Gastrocnemius medialis (tissue), 4 donors: Measurements from ENCODE around the gene TMED8. TPM values are rescaled to one million over a fixed set of nuclear protein-coding genes. Genes with fewer than 3 reads are reported as not detected.

ENCODE experiments used
- ATAC-seq, 2 donors: fragments of 150-250 bp; one replicate each; pipeline ENCODE4 v1.9.1; 2016
- DNase-seq, 2 donors: peaks; one replicate each; pipeline ENCODE4 v3.0.0-alpha.2; 2019
- H3K27ac ChIP-seq, 4 donors: fragments of 200-600 bp; sonication (generic); 1 replicate in 1 of 4; 2 replicates in 3 of 4; pipeline ENCODE4 v1.5.1; 2016 to 2018; ENCODE audit warnings: mild to moderate bottlenecking in 2 of 4, moderate library complexity in 1 of 4
- H3K27me3 ChIP-seq, 3 donors: fragments of 200-600 bp; sonication (generic) in 2 of 3; 1 replicate in 1 of 3; 2 replicates in 2 of 3; pipeline versions ENCODE4 v1.5.1 to v1.6.0; 2016 to 2019; ENCODE audit warnings: mild to moderate bottlenecking in 1 of 3, moderate library complexity in 1 of 3
- H3K36me3 ChIP-seq, 2 donors: fragments of 200-600 bp; sonication (generic) in 1 of 2; one replicate each; pipeline ENCODE4 v1.5.1; 2017 to 2018
- H3K4me1 ChIP-seq, 2 donors: fragments of 200-600 bp; sonication (generic) in 1 of 2; one replicate each; pipeline ENCODE4 v1.5.1; 2016 to 2017; ENCODE audit warnings: mild to moderate bottlenecking in 2 of 2
- H3K4me3 ChIP-seq, 4 donors: fragments of 200-600 bp; sonication (generic) in 3 of 4; 1 replicate in 1 of 4; 2 replicates in 3 of 4; pipeline ENCODE4 v1.5.1; 2016 to 2019; ENCODE audit warnings: mild to moderate bottlenecking in 2 of 4
- H3K9me3 ChIP-seq, 3 donors: fragments of 200-600 bp; sonication (generic) in 2 of 3; 1 replicate in 1 of 3; 2 replicates in 2 of 3; pipeline ENCODE4 v1.5.1; 2016 to 2019
- CTCF ChIP-seq, 5 experiments: fragments of 450-650 bp in 3 of 5; fragments of 200-600 bp in 2 of 5; sonication (generic) in 2 of 5; IDR thresholded peaks in 4 of 5; conservative IDR thresholded peaks in 1 of 5; 1 replicate in 4 of 5; 2 replicates in 1 of 5; pipeline ENCODE4 v1.5.1; 2016 to 2019; ENCODE audit warnings: antibody characterized with exemption in 5 of 5, mild to moderate bottlenecking in 3 of 5, moderate library complexity in 3 of 5
- POLR2A ChIP-seq, 2 donors: fragments of 450-650 bp; IDR thresholded peaks; one replicate each; pipeline ENCODE4 v1.6.1; 2017; ENCODE audit warnings: antibody characterized with exemption in 2 of 2, mild to moderate bottlenecking in 2 of 2, moderate library complexity in 2 of 2
- in situ Hi-C, 4 donors: fragments of 200-750 bp; cut with MboI; loops; one replicate each; pipeline versions ENCODE4 v1.15.0 to v1.8.0; 2017; ENCODE audit warnings: low sequenced_read_pairs in 4 of 4
- intact Hi-C: fragments of 100-400 bp; cut with DNase I; formaldehyde crosslinking; loops from one replicate; pipeline ENCODE4 v1.15.1; 2023; ENCODE audit warnings: low total_unique reads
- total RNA-seq, 4 donors: library from RNA; depleted of rRNA; stranded (reverse); fragments of >200 nt; gene quantifications; one replicate each; pipeline versions ENCODE4 v1.1.0 to v1.2.3, GENCODE V29; 2016

TMED8 gene
- total RNA-seq, 4 donors from 2014 or later: 3.0 to 5.2 (median 4.3) TPM

- TF ChIP-seq POLR2A (IDR thresholded peaks at IDR 0.05): no peak
- TF ChIP-seq CTCF (IDR thresholded peaks at IDR 0.05 in 4 of 5, conservative IDR thresholded peaks at IDR 0.05 in 1 of 5): no peak
- no peaks in the 10 kb centered on the region for H3K4me1 ChIP-seq
- no peaks in the 10 kb centered on the region for H3K27me3 ChIP-seq
- no peaks in the 10 kb centered on the region for H3K36me3 ChIP-seq
- intact Hi-C loops: no loop called here
- no peak overlapping the region for H3K4me3 ChIP-seq
- no peaks in the 10 kb centered on the region for H3K9me3 ChIP-seq
- ATAC-seq: no peak
- no peak for DNase-seq
- in situ Hi-C loops: no loop called here
- H3K27ac ChIP-seq: no peak overlapping the region
Observed at GRCh38 chr14:77406718-77407117, 29.8 kb upstream of the TMED8 start.

GRCh38 chr14:77406086-77406485, 29.2 kb upstream of the TMED8 start:
- TF ChIP-seq POLR2A (IDR thresholded peaks at IDR 0.05) (no peak), CTCF (IDR thresholded peaks at IDR 0.05 in 4 of 5, conservative IDR thresholded peaks at IDR 0.05 in 1 of 5) (no peak)
- Histone ChIP-seq H3K27ac (no peak overlapping the region), H3K27me3 (no peaks in the 10 kb centered on the region), H3K9me3 (no peaks in the 10 kb centered on the region), H3K4me1 (no peaks in the 10 kb centered on the region), H3K36me3 (no peaks in the 10 kb centered on the region), H3K4me3 (no peak overlapping the region)
- no peak for ATAC-seq
- in situ Hi-C loops: no loop called here
- no peak for DNase-seq
- intact Hi-C loops: no loop called here

- Histone ChIP-seq H3K27ac (no peak overlapping the region), H3K9me3 (no peaks in the 10 kb centered on the region), H3K4me3 (no peak overlapping the region), H3K27me3 (no peaks in the 10 kb centered on the region), H3K4me1 (no peaks in the 10 kb centered on the region), H3K36me3 (no peaks in the 10 kb centered on the region)
- TF ChIP-seq CTCF (IDR thresholded peaks at IDR 0.05 in 4 of 5, conservative IDR thresholded peaks at IDR 0.05 in 1 of 5): no peak
- TF ChIP-seq POLR2A (IDR thresholded peaks at IDR 0.05): no peak
- DNase-seq (no peak), ATAC-seq (no peak)
- in situ Hi-C loops (no loop called here), intact Hi-C loops (no loop called here)
Observed at GRCh38 chr14:77403768-77404167, 26.9 kb upstream of the TMED8 start.

- Histone ChIP-seq H3K9me3 (no peaks in the 10 kb centered on the region), H3K27me3 (no peaks in the 10 kb centered on the region), H3K27ac (no peak overlapping the region), H3K4me1 (no peaks in the 10 kb centered on the region), H3K4me3 (no peak overlapping the region), H3K36me3 (no peaks in the 10 kb centered on the region)
- intact Hi-C loops (no loop called here), in situ Hi-C loops (no loop called here)
- no peak for DNase-seq
- TF ChIP-seq POLR2A (IDR thresholded peaks at IDR 0.05): no peak
- ATAC-seq: no peak
Observed at GRCh38 chr14:77400216-77400615, 23.3 kb upstream of the TMED8 start.

GRCh38 chr14:77390188-77390587, 13.3 kb upstream of the TMED8 start:
- no peak for TF ChIP-seq CTCF (IDR thresholded peaks at IDR 0.05 in 4 of 5, conservative IDR thresholded peaks at IDR 0.05 in 1 of 5)
- no peak for TF ChIP-seq POLR2A (IDR thresholded peaks at IDR 0.05)
- Histone ChIP-seq H3K9me3 (no peaks in the 10 kb centered on the region), H3K4me1 (no peaks in the 10 kb centered on the region), H3K36me3 (no peaks in the 10 kb centered on the region), H3K27me3 (no peaks in the 10 kb centered on the region), H3K4me3 (no peak overlapping the region), H3K27ac (no peak overlapping the region)
- intact Hi-C loops (no loop called here), in situ Hi-C loops (no loop called here)
- no peak for ATAC-seq
- no peak for DNase-seq
